PFSK-1 (cell line): ENCODE measurements around the gene BCAS3.

Experiments used
- FOXP2 ChIP-seq: optimal IDR thresholded peaks from 2 replicates; pipeline ENCODE3; 2011; ENCODE audit warnings: borderline replicate concordance, control low read depth, inconsistent platforms; ENCODE audit not compliant: insufficient read depth; ENCODE audit errors: extremely low read length, extremely low read depth
- POLR2AphosphoS5 ChIP-seq: IDR thresholded peaks from 2 replicates; pipeline ENCODE4 v1.6.1; 2012; ENCODE audit warnings: low read depth, mild to moderate bottlenecking, control low read depth, low read length, moderate library complexity
- SIN3A ChIP-seq: IDR thresholded peaks from 2 replicates; pipeline ENCODE4 v1.6.1; 2012; ENCODE audit warnings: mild to moderate bottlenecking, low read length, moderate library complexity, borderline replicate concordance; ENCODE audit not compliant: insufficient read depth
- TAF1 ChIP-seq: IDR thresholded peaks from 2 replicates; pipeline ENCODE4 v1.6.1; 2012; ENCODE audit warnings: low read length, control low read depth, borderline replicate concordance; ENCODE audit not compliant: insufficient read depth
- TF ChIP-seq, protein P1 (sequence below), 2 experiments: IDR thresholded peaks; 2 replicates each; pipeline versions ENCODE4 v1.6.1 to v1.8.0; 2011 to 2012; ENCODE audit warnings: low read depth in 2 of 2, low read length in 2 of 2, control low read depth in 1 of 2, inconsistent platforms in 1 of 2, mild to moderate bottlenecking in 1 of 2, moderate library complexity in 1 of 2; ENCODE audit not compliant: insufficient read depth in 1 of 2

BCAS3 gene

DNA sequence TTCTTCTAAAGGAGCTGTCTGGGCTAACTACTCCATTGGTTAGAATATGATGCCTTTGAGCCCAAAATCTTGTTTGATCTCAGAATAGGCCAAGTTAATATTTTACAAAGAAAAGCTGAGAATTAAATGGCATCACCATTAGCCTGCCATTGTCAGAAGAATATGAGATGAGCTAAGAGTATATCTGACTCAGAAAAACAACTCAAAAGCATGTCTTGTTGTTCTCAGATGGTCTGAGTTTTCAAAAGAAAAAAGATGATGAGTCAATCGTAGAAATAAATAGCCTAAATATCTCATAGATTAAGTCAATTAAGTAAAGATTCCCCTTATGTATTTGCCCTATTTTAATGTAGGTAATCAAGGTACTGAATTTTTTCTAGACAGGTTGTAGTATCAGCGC is 524.9 kb downstream of the BCAS3 start:
- TF ChIP-seq FOXP2 (no peak), SIN3A (no peak), POLR2AphosphoS5 (no peak), TAF1 (no peak)
- TF ChIP-seq, protein P1, sequence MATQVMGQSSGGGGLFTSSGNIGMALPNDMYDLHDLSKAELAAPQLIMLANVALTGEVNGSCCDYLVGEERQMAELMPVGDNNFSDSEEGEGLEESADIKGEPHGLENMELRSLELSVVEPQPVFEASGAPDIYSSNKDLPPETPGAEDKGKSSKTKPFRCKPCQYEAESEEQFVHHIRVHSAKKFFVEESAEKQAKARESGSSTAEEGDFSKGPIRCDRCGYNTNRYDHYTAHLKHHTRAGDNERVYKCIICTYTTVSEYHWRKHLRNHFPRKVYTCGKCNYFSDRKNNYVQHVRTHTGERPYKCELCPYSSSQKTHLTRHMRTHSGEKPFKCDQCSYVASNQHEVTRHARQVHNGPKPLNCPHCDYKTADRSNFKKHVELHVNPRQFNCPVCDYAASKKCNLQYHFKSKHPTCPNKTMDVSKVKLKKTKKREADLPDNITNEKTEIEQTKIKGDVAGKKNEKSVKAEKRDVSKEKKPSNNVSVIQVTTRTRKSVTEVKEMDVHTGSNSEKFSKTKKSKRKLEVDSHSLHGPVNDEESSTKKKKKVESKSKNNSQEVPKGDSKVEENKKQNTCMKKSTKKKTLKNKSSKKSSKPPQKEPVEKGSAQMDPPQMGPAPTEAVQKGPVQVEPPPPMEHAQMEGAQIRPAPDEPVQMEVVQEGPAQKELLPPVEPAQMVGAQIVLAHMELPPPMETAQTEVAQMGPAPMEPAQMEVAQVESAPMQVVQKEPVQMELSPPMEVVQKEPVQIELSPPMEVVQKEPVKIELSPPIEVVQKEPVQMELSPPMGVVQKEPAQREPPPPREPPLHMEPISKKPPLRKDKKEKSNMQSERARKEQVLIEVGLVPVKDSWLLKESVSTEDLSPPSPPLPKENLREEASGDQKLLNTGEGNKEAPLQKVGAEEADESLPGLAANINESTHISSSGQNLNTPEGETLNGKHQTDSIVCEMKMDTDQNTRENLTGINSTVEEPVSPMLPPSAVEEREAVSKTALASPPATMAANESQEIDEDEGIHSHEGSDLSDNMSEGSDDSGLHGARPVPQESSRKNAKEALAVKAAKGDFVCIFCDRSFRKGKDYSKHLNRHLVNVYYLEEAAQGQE (IDR thresholded peaks at IDR 0.05; ENCODE audit: insufficient read depth in 1 of 2, low read depth in 2 of 2, low read length in 2 of 2), result no peak

DNA sequence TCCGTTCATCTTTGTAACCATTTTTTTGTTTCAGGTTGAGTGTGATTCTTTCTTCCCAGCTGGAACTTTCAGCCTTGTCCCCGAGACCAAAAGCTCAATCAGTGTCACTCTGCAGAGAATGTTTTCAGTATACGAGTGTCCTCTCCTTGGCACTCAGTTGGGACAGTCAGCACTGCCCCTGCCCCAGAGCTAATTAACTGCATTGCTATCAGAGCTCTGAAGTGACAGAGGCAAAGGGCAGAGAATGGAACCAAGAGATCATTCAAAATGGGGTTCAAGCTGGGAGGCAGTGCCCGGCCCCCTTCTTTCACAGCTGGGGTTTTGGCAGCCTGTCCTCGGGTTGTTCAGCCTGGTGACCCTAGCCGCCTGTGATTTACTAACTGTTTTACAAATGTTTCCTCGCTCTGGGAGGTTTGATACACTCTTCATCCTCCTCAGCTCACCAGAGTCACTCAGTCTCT is 526.0 kb downstream of the BCAS3 start:
- TF ChIP-seq TAF1 (no peak), POLR2AphosphoS5 (no peak), SIN3A (no peak), FOXP2 (no peak)
- TF ChIP-seq, protein P1 (IDR thresholded peaks at IDR 0.05; ENCODE audit: insufficient read depth in 1 of 2, low read depth in 2 of 2, low read length in 2 of 2), result no peak

DNA sequence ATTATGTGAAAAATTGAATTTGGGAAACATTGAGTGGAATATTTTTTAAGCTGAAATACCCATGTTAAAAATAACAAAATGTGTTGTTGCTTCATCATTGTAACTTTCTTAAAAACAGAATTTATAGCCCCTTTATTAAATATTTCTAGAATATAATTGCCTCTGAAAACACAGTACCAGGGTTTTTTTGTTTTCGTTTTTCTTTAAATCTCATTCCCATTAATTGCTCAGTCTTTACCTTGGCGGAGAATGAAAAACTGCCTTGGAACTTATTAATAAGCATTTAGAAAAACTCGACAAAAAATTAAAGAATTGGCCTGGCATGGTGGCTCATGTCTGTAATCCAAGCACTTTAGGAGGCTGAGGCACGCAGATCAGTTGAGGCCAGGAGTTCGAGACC is 526.8 kb downstream of the BCAS3 start:
- TF ChIP-seq POLR2AphosphoS5, result no peak
- TF ChIP-seq, protein P1 (IDR thresholded peaks at IDR 0.05; ENCODE audit: insufficient read depth in 1 of 2, low read depth in 2 of 2, low read length in 2 of 2), result no peak
- TF ChIP-seq SIN3A, result no peak

DNA sequence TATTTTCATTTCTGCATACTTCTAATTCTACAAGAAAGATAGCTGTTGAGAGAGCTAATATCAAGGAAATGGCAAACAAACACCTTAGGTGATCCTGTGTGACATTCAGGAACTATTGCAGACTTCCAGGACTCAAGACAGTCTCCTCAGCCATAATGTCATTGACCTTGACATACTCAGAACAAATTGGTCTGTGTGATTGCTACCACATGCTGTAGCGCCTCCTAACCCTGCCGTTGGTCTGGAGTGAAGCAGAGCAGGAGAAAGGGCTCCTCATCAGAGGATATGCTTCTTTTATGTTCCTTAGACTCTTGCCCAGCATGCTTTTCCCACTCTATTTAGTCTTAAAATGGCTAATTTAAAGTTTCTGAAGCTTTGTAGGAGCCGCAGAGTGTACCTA is 527.8 kb downstream of the BCAS3 start:
- no peak for TF ChIP-seq POLR2AphosphoS5
- no peak for TF ChIP-seq FOXP2
- TF ChIP-seq SIN3A, result no peak
- TF ChIP-seq, protein P1 (IDR thresholded peaks at IDR 0.05; ENCODE audit: insufficient read depth in 1 of 2, low read depth in 2 of 2, low read length in 2 of 2), result no peak
- no peak for TF ChIP-seq TAF1

DNA sequence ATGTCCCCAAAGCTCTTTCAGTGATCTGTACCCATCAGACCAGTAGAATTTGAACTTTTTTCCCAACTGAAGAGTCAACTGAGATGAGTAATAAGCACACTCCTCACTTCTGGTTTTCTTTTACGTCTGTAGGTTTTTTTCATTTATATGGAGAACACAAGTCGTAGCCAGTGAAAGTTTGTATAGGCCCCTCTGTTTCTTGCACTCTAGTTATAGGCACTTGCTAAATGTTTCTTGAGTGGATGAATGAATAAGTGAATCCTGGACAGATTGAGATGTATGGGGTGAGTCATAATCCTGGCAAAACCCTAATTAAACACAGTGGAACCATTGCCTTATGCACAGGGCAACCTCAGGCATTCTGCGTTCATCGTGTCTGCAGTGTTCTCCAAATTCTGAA is 528.3 kb downstream of the BCAS3 start:
- TF ChIP-seq, protein P1 (IDR thresholded peaks at IDR 0.05; ENCODE audit: insufficient read depth in 1 of 2, low read depth in 2 of 2, low read length in 2 of 2), result no peak
- TF ChIP-seq SIN3A (no peak), POLR2AphosphoS5 (no peak), FOXP2 (no peak), TAF1 (no peak)
